Osteoblast (primary cell): Measurements from ENCODE around the gene RAB31. TPM values are rescaled to one million over a fixed set of nuclear protein-coding genes. Genes with fewer than 3 reads are reported as not detected.

ENCODE experiments used
- DNase-seq: peaks from one replicate; pipeline ENCODE4 v3.0.0; 2011; ENCODE audit warnings: low spot score, mixed read lengths; ENCODE audit not compliant: insufficient read length; ENCODE audit errors: missing footprints
- H2AFZ ChIP-seq: 2 replicates; pipeline ENCODE4 v1.6.0; 2011; ENCODE audit warnings: mild to moderate bottlenecking, low read length
- H3K27ac ChIP-seq: 2 replicates; pipeline ENCODE4 v1.5.1; 2011; ENCODE audit warnings: mild to moderate bottlenecking, low read depth, low read length, moderate library complexity
- H3K27me3 ChIP-seq: 2 replicates; pipeline ENCODE4 v1.6.0; 2012; ENCODE audit warnings: mild to moderate bottlenecking, control low read depth, inconsistent platforms, low read length, moderate library complexity; ENCODE audit not compliant: insufficient read depth
- H3K36me3 ChIP-seq: 2 replicates; pipeline ENCODE4 v1.5.1; 2011; ENCODE audit warnings: mild to moderate bottlenecking, low read length, control low read depth, moderate library complexity; ENCODE audit not compliant: insufficient read depth
- H3K4me1 ChIP-seq: 2 replicates; pipeline ENCODE4 v1.5.1; 2011; ENCODE audit warnings: mild to moderate bottlenecking, low read length, control low read depth, moderate library complexity; ENCODE audit not compliant: insufficient read depth
- H3K4me2 ChIP-seq: 2 replicates; pipeline ENCODE4 v1.6.0; 2011; ENCODE audit warnings: mild to moderate bottlenecking, low read length; ENCODE audit not compliant: insufficient read depth
- H3K4me3 ChIP-seq: fragments of 200-600 bp; sonication (generic); 3 replicates; pipeline ENCODE4 v1.5.1; 2012; ENCODE audit warnings: mild to moderate bottlenecking, low read length, inconsistent platforms; ENCODE audit not compliant: insufficient read depth
- H3K79me2 ChIP-seq: 2 replicates; pipeline ENCODE4 v1.6.0; 2012; ENCODE audit warnings: mild to moderate bottlenecking, low read length, control low read depth, inconsistent platforms; ENCODE audit not compliant: insufficient read depth
- H3K9me3 ChIP-seq: 2 replicates; pipeline ENCODE4 v1.5.1; 2011; ENCODE audit warnings: low read depth, low read length, control low read depth
- H4K20me1 ChIP-seq: 2 replicates; pipeline ENCODE4 v1.6.0; 2012; ENCODE audit warnings: mild to moderate bottlenecking, low read length, control low read depth; ENCODE audit not compliant: insufficient read depth
- CTCF ChIP-seq: IDR thresholded peaks from 2 replicates; pipeline ENCODE4 v1.5.1; 2011; ENCODE audit warnings: mild to moderate bottlenecking, low read depth, low read length, moderate library complexity; ENCODE audit errors: extremely low read depth
- total RNA-seq: library from RNA; depleted of rRNA; stranded (reverse); fragments of >200 nt; gene quantifications from 2 replicates; pipeline ENCODE4 v1.2.3, GENCODE V29; 2012

Gene RAB31
- total RNA-seq, 1 donor = 120 TPM

GRCh38 chr18:9786631-9787030 lies 78.5 kb downstream of the RAB31 start:
- H3K27me3 ChIP-seq = no peaks in the 10 kb centered on the region
- no peaks in the 10 kb centered on the region for H3K9me3 ChIP-seq
- H3K79me2 ChIP-seq = peaks cover 21% of the 10 kb centered on the region
- H2AFZ ChIP-seq = no peak overlapping the region
- H3K4me3 ChIP-seq = no peak overlapping the region
- peaks cover 3% of the 10 kb centered on the region for H4K20me1 ChIP-seq
- H3K4me1 ChIP-seq = peaks cover 27% of the 10 kb centered on the region
- peak overlapping the region; percentile 8 for H3K27ac ChIP-seq
- no peak for TF ChIP-seq CTCF
- no peak overlapping the region for H3K4me2 ChIP-seq
- no peak for DNase-seq
- peaks cover 5% of the 10 kb centered on the region for H3K36me3 ChIP-seq

DNA sequence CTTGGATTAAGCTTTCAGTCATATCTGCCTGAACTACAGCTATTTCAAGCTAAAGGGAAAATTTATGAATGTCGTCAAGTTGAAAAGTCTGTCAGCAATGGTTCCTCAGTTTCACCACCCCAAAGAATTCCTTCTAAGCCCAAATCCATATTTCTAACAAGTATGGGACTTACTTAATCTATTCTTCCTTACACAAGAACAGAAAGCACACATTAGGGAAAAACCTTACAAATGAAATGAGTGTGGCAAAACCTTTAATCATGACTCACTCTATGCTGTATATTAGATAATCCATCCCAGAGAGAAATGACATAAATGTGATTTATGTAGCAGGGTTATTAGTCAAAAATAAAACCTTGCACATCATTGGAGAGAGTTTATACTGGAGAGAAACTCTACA lies 78.9 kb downstream of the RAB31 start:
- Histone ChIP-seq H3K4me3 (no peak overlapping the region), H4K20me1 (peaks cover 3% of the 10 kb centered on the region), H3K27ac (peak overlapping the region; percentile 64), H3K9me3 (no peaks in the 10 kb centered on the region), H3K27me3 (no peaks in the 10 kb centered on the region), H3K36me3 (peaks cover 5% of the 10 kb centered on the region), H3K79me2 (peaks cover 22% of the 10 kb centered on the region), H3K4me1 (peaks cover 23% of the 10 kb centered on the region), H3K4me2 (peak overlapping the region; percentile 40), H2AFZ (no peak overlapping the region)
- no peak for DNase-seq
- no peak for TF ChIP-seq CTCF

DNA sequence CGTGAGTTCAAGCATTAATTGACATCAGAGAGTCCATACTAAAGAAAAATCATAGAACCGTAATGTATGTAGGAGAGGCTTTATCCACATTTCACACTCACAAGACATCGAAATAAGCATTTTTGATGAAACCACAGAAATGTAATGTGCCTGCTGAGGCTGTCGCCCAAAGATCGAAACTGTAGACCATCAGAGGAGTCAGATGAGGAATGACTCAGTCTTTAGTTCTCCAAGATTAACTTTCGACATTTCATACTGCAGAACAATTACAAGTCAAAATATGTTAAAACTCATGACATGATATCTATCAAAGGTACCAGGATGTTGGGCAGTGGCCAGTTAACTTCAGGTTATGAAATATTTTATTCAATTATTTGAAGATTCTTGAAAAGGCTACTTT lies 79.6 kb downstream of the RAB31 start:
- Histone ChIP-seq H2AFZ (no peak overlapping the region), H4K20me1 (peaks cover 3% of the 10 kb centered on the region), H3K4me3 (peak overlapping the region; percentile 10), H3K9me3 (no peaks in the 10 kb centered on the region), H3K4me1 (peaks cover 20% of the 10 kb centered on the region), H3K27me3 (no peaks in the 10 kb centered on the region), H3K36me3 (peaks cover 5% of the 10 kb centered on the region), H3K4me2 (peak overlapping the region; percentile 40), H3K27ac (peak overlapping the region; percentile 64), H3K79me2 (peaks cover 27% of the 10 kb centered on the region)
- TF ChIP-seq CTCF = no peak
- DNase-seq = peak; percentile 88

GRCh38 chr18:9788140-9788539 lies 80.0 kb downstream of the RAB31 start:
- Histone ChIP-seq H4K20me1 (peaks cover 3% of the 10 kb centered on the region), H3K36me3 (peaks cover 5% of the 10 kb centered on the region), H3K4me1 (peaks cover 16% of the 10 kb centered on the region), H3K27ac (peak overlapping the region; percentile 64), H3K4me2 (peak overlapping the region; percentile 40), H3K9me3 (no peaks in the 10 kb centered on the region), H3K79me2 (peaks cover 23% of the 10 kb centered on the region), H3K27me3 (no peaks in the 10 kb centered on the region), H2AFZ (no peak overlapping the region), H3K4me3 (no peak overlapping the region)
- TF ChIP-seq CTCF = no peak
- no peak for DNase-seq
